ENCODE data around the gene ARHGAP44.

- TF ChIP-seq POLR2AphosphoS5 (IDR thresholded peaks at IDR 0.05; ENCODE audit: low read depth, low read length) = no peak
- no peak for TF ChIP-seq SPI1 (IDR thresholded peaks at IDR 0.05; ENCODE audit: low read depth, low read length)
- TF ChIP-seq POLR2A (IDR thresholded peaks at IDR 0.05; ENCODE audit: low read depth, low read length) = no peak
- no peak for TF ChIP-seq TAF1 (IDR thresholded peaks at IDR 0.05; ENCODE audit: low read depth, low read length)
Observed at GRCh38 chr17:12765548-12765947, 23.8 kb upstream of the ARHGAP44 start.

All from GM12891 (cell line).